NAMALWA (cell line): Measurements from ENCODE around the gene NHSL2.
A peak's percentile ranks its signal among the peaks of the same experiment; 100 is the strongest.
"Not testable (repeated sequence)": the region's sequence is repeated elsewhere in the genome, so short reads cannot be mapped to it uniquely, and the experiment has no call there.

Experiments used
- DNase-seq: peaks from one replicate; pipeline ENCODE4 v3.0.0-alpha.2; 2015; ENCODE audit warnings: low spot score

NHSL2 gene

GRCh38 chrX:72043636-72044035, 133.0 kb downstream of the NHSL2 start:
- no peak for DNase-seq

- no peak for DNase-seq
Observed at GRCh38 chrX:72045141-72045540, 134.5 kb downstream of the NHSL2 start.

GRCh38 chrX:72045552-72046277, 135.1 kb downstream of the NHSL2 start:
- no peak for DNase-seq

- no peak for DNase-seq
Observed at GRCh38 chrX:72046447-72046846, 135.8 kb downstream of the NHSL2 start.

GRCh38 chrX:72048510-72049455, 138.1 kb downstream of the NHSL2 start:
- DNase-seq = peak; percentile 17

GRCh38 chrX:72050011-72050410, 139.4 kb downstream of the NHSL2 start:
- no peak for DNase-seq

GRCh38 chrX:72051589-72051988, 140.9 kb downstream of the NHSL2 start:
- no peak for DNase-seq

- DNase-seq = no peak
Observed at GRCh38 chrX:72052415-72053090, 141.9 kb downstream of the NHSL2 start.

GRCh38 chrX:72053508-72053907, 142.9 kb downstream of the NHSL2 start:
- no peak for DNase-seq

- no peak for DNase-seq
Observed at GRCh38 chrX:72054779-72055489, 144.3 kb downstream of the NHSL2 start.

- DNase-seq = no peak
Observed at GRCh38 chrX:72057331-72057730, 146.7 kb downstream of the NHSL2 start.

- DNase-seq = no peak
Observed at GRCh38 chrX:72057849-72058248, 147.2 kb downstream of the NHSL2 start.

GRCh38 chrX:72058346-72058745, 147.7 kb downstream of the NHSL2 start:
- not testable (repeated sequence) for DNase-seq

GRCh38 chrX:72060196-72060920, 149.7 kb downstream of the NHSL2 start:
- peak; percentile 17 for DNase-seq

GRCh38 chrX:72060921-72061490, 150.4 kb downstream of the NHSL2 start:
- DNase-seq = no peak

GRCh38 chrX:72062916-72063315, 152.3 kb downstream of the NHSL2 start:
- no peak for DNase-seq

- DNase-seq = no peak
Observed at GRCh38 chrX:72069350-72070160, 158.9 kb downstream of the NHSL2 start.

- no peak for DNase-seq
Observed at GRCh38 chrX:72071213-72071612, 160.6 kb downstream of the NHSL2 start.

- DNase-seq = no peak
Observed at GRCh38 chrX:72073633-72074032, 163.0 kb downstream of the NHSL2 start.

GRCh38 chrX:72078411-72078810, 167.8 kb downstream of the NHSL2 start:
- no peak for DNase-seq
